A549 (cell line): ENCODE results near the gene GUCA1A. TPM values are rescaled to one million over a fixed set of nuclear protein-coding genes. Genes with fewer than 3 reads are reported as not detected.
A peak's percentile ranks its signal among the peaks of the same experiment; 100 is the strongest.

Source experiments
- ATAC-seq, 2 experiments: fragments of 200-7000 bp in 1 of 2; fragments of >200 bp in 1 of 2; cut with Nextera tagmentation in 1 of 2; cut with Tn5 transposase in 1 of 2; 3 replicates each; pipeline versions ENCODE4 v1.8.0 to v1.9.1; 2018 to 2020; ENCODE audit warnings: mild to moderate bottlenecking in 1 of 2, moderate library complexity in 1 of 2
- CTCF ChIA-PET: fragments of 300-600 bp; sonication (Branson Sonifier 250); formaldehyde crosslinking; extraction: SDS; loops from one replicate; lab custom pipeline; 2021; ENCODE audit warnings: antibody characterized with exemption, inconsistent platforms; lab: Yijun Ruan, JAX
- POLR2A ChIA-PET: fragments of 350-600 bp; formaldehyde crosslinking; extraction: SDS; loops from one replicate; lab custom pipeline; 2021; ENCODE audit warnings: antibody characterized with exemption, inconsistent platforms; lab: Yijun Ruan, JAX
- DNase-seq, 2 experiments: peaks; one replicate each; pipeline versions ENCODE4 v3.0.0 to v3.0.0-alpha.2; 2011 to 2016; ENCODE audit warnings: low read depth in 1 of 2, low spot score in 1 of 2
- FAIRE-seq: peaks from 2 replicates; lab custom pipeline; 2011; peaks lifted over from hg19 to GRCh38; lab: Jason Lieb, UNC
- H3K27ac ChIP-seq, 2 experiments: fragments of >200 bp; sonication (Bioruptor Twin); formaldehyde crosslinking; 3 replicates each; pipeline ENCODE4 v1.5.1; 2016 to 2017
- H3K4me1 ChIP-seq: fragments of >200 bp; sonication (Bioruptor Twin); formaldehyde crosslinking; 3 replicates; pipeline ENCODE4 v1.6.1; 2016
- H3K4me2 ChIP-seq: fragments of >200 bp; sonication (Bioruptor Twin); formaldehyde crosslinking; 3 replicates; pipeline ENCODE4 v1.6.1; 2016
- H3K4me3 ChIP-seq: fragments of >200 bp; sonication (Bioruptor Twin); formaldehyde crosslinking; 3 replicates; pipeline ENCODE4 v1.5.1; 2016
- H3K9me3 ChIP-seq: fragments of >200 bp; sonication (Bioruptor Twin); formaldehyde crosslinking; 3 replicates; pipeline ENCODE4 v1.6.1; 2016
- BHLHE40 ChIP-seq: IDR thresholded peaks from 2 replicates; pipeline ENCODE4 v1.6.1; 2012; ENCODE audit warnings: low read depth, low read length, inconsistent platforms
- CBX2 ChIP-seq: fragments of 200-600 bp; sonication (generic); IDR thresholded peaks from 2 replicates; pipeline ENCODE4 v1.6.1; 2016; ENCODE audit warnings: low read depth, mild to moderate bottlenecking, borderline replicate concordance
- CHD2 ChIP-seq: fragments of 150-350 bp; IDR thresholded peaks from 2 replicates; pipeline ENCODE4 v1.6.1; 2014; ENCODE audit warnings: low read length; ENCODE audit not compliant: partially characterized antibody
- FOSB ChIP-seq: fragments of 250-450 bp; sonication (Bioruptor Pico); IDR thresholded peaks from 2 replicates; pipeline ENCODE4 v1.5.0; 2020; ENCODE audit warnings: mild to moderate bottlenecking, moderate library complexity
- HMGXB4 ChIP-seq: fragments of 250-450 bp; sonication (Bioruptor Pico); IDR thresholded peaks from 2 replicates; pipeline ENCODE4 v1.5.0; 2021; ENCODE audit warnings: mild to moderate bottlenecking, moderate library complexity, borderline replicate concordance
- JUNB ChIP-seq: fragments of >200 bp; sonication (Bioruptor Twin); formaldehyde crosslinking; IDR thresholded peaks from 2 replicates; pipeline ENCODE4 v1.6.1; 2016
- KDM1A ChIP-seq: fragments of 200-600 bp; sonication (generic); IDR thresholded peaks from 2 replicates; pipeline ENCODE4 v1.6.1; 2016; ENCODE audit warnings: low read depth, mild to moderate bottlenecking
- MAFK ChIP-seq: fragments of 450-650 bp; IDR thresholded peaks from 2 replicates; pipeline ENCODE4 v1.6.1; 2014; ENCODE audit not compliant: partially characterized antibody
- MAX ChIP-seq: IDR thresholded peaks from 2 replicates; pipeline ENCODE4 v1.6.1; 2012
- POLR2A ChIP-seq: IDR thresholded peaks from 2 replicates; pipeline ENCODE4 v1.6.1; 2012; ENCODE audit warnings: mild to moderate bottlenecking, low read length
- POLR2AphosphoS2 ChIP-seq: conservative IDR thresholded peaks from 2 replicates; pipeline ENCODE4 v1.6.1; 2012; ENCODE audit warnings: low read length, improper control_type of control experiment, inconsistent platforms
- RAD21 ChIP-seq, 2 experiments: fragments of >200 bp in 1 of 2; sonication (Bioruptor Twin) in 1 of 2; formaldehyde crosslinking in 1 of 2; IDR thresholded peaks in 1 of 2; conservative IDR thresholded peaks in 1 of 2; 2 replicates in 1 of 2; 3 replicates in 1 of 2; pipeline ENCODE4 v1.6.1; 2012 to 2018; ENCODE audit warnings: inconsistent platforms in 1 of 2
- TP53 ChIP-seq: fragments of 250-450 bp; sonication (Bioruptor Pico); IDR thresholded peaks from 2 replicates; pipeline ENCODE4 v1.5.0; 2021; ENCODE audit warnings: mild to moderate bottlenecking, moderate library complexity
- WGBS: methylation state at CpG from one replicate; pipeline ENCODE4 v1.1.6; 2017; ENCODE audit errors: missing lambda C conversion rate; 5-methylcytosine and 5-hydroxymethylcytosine counted together
- polyA plus RNA-seq, 4 experiments: library from polyadenylated mRNA; depleted of rRNA in 3 of 4; stranded (reverse); fragments of >200 nt; fragmentation: RNase III in 1 of 4; extraction: RNeasy Plus Mini Kit Qiagen cat#74134 plus additional on column Dnase treatment in 1 of 4; gene quantifications; 2 replicates in 3 of 4; 3 replicates in 1 of 4; pipeline ENCODE4 v1.2.3, GENCODE V29; 2011 to 2017
- TF ChIP-seq, protein P1 (sequence below): fragments of >200 bp; sonication (Bioruptor Twin); formaldehyde crosslinking; IDR thresholded peaks from 2 replicates; pipeline ENCODE4 v1.6.1; 2016
- TF ChIP-seq, protein P2 (sequence below): IDR thresholded peaks from 2 replicates; pipeline ENCODE4 v1.6.1; 2012

Gene GUCA1A
- polyA plus RNA-seq, 2 of the 4 experiments (the other 2 are of a cell fraction): not detected

- peaks cover 5% of the 10 kb centered on the region; the same call in 1 of the 3 replicates for H3K4me1 ChIP-seq
- H3K9me3 ChIP-seq: no peaks in the 10 kb centered on the region
- CTCF ChIA-PET: interaction anchor here (1.2 to 1.8 kb wide), 2 partner anchors 89 to 102 kb away, joined by 3 to 5 read pairs; no protein-coding TSS in a partner anchor
- DNase-seq (no peak), ATAC-seq (no peak), FAIRE-seq (no peak)
- no peak overlapping the region for H3K27ac ChIP-seq
- H3K4me2 ChIP-seq: no peak overlapping the region
- no peak for TF ChIP-seq KDM1A
- TF ChIP-seq MAFK: no peak
- TF ChIP-seq MAX: no peak
- no peak overlapping the region for H3K4me3 ChIP-seq
- POLR2A ChIA-PET: no interaction called here
Measured at GRCh38 chr6:42176981-42177380, 3.8 kb downstream of the GUCA1A start.

DNA sequence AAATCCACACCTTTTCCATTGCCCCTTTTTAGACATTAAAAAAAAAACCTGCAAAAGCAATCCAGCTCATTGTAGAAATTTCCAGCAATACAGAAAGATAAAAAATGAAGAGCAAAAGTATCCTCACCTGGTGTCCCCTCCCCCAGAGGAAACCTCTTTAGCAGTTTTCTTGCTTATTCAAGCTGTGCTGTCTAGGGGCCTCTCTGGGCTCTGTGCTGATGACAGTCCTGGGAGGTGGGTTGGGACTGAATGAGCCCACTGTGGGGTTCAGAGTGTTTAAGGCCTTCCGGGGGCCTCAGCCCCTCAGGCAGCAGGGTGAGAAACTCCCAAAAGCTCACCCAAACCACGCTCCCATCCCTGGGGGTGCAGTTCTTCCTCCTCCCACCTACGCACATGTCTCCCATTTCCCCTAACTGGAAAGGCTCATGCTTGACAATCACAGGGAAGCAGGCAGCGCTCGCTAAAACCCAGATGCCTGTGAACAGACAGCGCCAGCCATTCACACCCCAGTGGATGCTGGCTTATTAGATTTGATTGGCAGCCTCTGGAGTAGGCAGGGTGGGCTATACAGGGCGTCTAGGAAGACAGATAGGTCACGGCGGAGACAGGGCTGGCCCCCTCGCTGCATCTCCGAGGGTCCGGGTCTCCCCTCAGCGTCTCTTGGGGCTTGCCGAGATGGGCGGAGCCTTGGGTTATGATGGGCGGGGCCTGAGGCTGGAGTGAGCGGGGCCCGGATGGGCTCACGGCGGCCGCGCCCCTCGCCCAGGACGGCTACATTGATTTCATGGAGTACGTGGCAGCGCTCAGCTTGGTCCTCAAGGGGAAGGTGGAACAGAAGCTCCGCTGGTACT lies 4.6 kb downstream of the GUCA1A start:
- Histone ChIP-seq H3K4me2 (no peak overlapping the region), H3K4me3 (no peak overlapping the region), H3K4me1 (peaks cover 5% of the 10 kb centered on the region; the same call in 1 of the 3 replicates), H3K27ac (no peak overlapping the region), H3K9me3 (no peaks in the 10 kb centered on the region)
- ChIA-PET POLR2A (no interaction called here), CTCF (interaction anchor here (1.0 to 1.8 kb wide), 5 partner anchors 10 to 370 kb away, joined by 3 to 7 read pairs (median 3); no protein-coding TSS in a partner anchor)
- FAIRE-seq: no peak
- 91% methylated on average over 16 of the region's 27 CpGs for WGBS
- TF ChIP-seq, protein P1, sequence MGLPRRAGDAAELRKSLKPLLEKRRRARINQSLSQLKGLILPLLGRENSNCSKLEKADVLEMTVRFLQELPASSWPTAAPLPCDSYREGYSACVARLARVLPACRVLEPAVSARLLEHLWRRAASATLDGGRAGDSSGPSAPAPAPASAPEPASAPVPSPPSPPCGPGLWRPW: no peak
- no peak for TF ChIP-seq JUNB
- no peak for TF ChIP-seq HMGXB4 (CRISPR knock-in tag)
- TF ChIP-seq FOSB (CRISPR knock-in tag): no peak
- no peak for TF ChIP-seq TP53 (CRISPR knock-in tag)
- TF ChIP-seq CHD2: no peak
- TF ChIP-seq RAD21 (conservative IDR thresholded peaks at IDR 0.05 in 1 of 2, IDR thresholded peaks at IDR 0.05 in 1 of 2): no peak
- no peak for TF ChIP-seq POLR2AphosphoS2
- no peak for ATAC-seq
- DNase-seq: no peak

GRCh38 chr6:42179261-42179944 lies 6.2 kb downstream of the GUCA1A start:
- Histone ChIP-seq H3K4me1 (peaks cover 5% of the 10 kb centered on the region; the same call in 1 of the 3 replicates), H3K4me2 (no peak overlapping the region)
- ChIA-PET CTCF (interaction anchor here (1.2 to 2.3 kb wide), 2 partner anchors 15 to 35 kb away, joined by 3 to 9 read pairs; partner anchors contain the start of gene GUCA1B), POLR2A (no interaction called here)
- TF ChIP-seq POLR2A (no peak), MAX (no peak), BHLHE40 (no peak), CBX2 (no peak), CHD2 (no peak), RAD21 (conservative IDR thresholded peaks at IDR 0.05 in 1 of 2, IDR thresholded peaks at IDR 0.05 in 1 of 2) (0 out of 5 replicates have a peak, but pooled peaks of 1 of the 2 experiments have one; percentile 11), POLR2AphosphoS2 (no peak), MAFK (no peak)
- TF ChIP-seq, protein P2, sequence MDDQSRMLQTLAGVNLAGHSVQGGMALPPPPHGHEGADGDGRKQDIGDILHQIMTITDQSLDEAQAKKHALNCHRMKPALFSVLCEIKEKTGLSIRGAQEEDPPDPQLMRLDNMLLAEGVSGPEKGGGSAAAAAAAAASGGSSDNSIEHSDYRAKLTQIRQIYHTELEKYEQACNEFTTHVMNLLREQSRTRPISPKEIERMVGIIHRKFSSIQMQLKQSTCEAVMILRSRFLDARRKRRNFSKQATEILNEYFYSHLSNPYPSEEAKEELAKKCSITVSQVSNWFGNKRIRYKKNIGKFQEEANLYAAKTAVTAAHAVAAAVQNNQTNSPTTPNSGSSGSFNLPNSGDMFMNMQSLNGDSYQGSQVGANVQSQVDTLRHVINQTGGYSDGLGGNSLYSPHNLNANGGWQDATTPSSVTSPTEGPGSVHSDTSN: no peak
- TF ChIP-seq, all 56 proteins: peak for 1
- no peak overlapping the region for H3K4me3 ChIP-seq
- FAIRE-seq (no peak), DNase-seq (no peak), ATAC-seq (peak in 1 of 2 experiments; percentile 56; a peak in 1 of 6 replicates)
- H3K27ac ChIP-seq: no peak overlapping the region
- WGBS: 86% methylated on average over 18 of the region's 20 CpGs
- H3K9me3 ChIP-seq: no peaks in the 10 kb centered on the region
